SU-DHL-6 (cell line): ENCODE measurements around the gene RANGRF.

Experiments used
- CTCF ChIP-seq: fragments of 200-600 bp; sonication (generic); IDR thresholded peaks from one replicate; pipeline ENCODE4 v1.5.1; 2017; ENCODE audit warnings: antibody characterized with exemption, mild to moderate bottlenecking, low read length, moderate library complexity; ENCODE audit not compliant: insufficient read depth, poor library complexity, severe bottlenecking
- EZH2phosphoT487 ChIP-seq: fragments of 200-600 bp; sonication (generic), shearing (Covaris generic); conservative IDR thresholded peaks from 2 replicates; pipeline ENCODE4 v1.6.1; 2018; ENCODE audit warnings: mild to moderate bottlenecking, antibody characterized with exemption, low read length, moderate library complexity, mixed read lengths

GRCh38 chr17:8273884-8274444, 14.5 kb upstream of the RANGRF start:
- TF ChIP-seq CTCF (no peak), EZH2phosphoT487 (no peak)
